CD14-positive monocyte (primary cell): ENCODE measurements around the gene SLC12A8. TPM values are rescaled to one million over a fixed set of nuclear protein-coding genes. Genes with fewer than 3 reads are reported as not detected.
A peak's percentile ranks its signal among the peaks of the same experiment; 100 is the strongest.

ENCODE experiments used
- DNase-seq, 3 donors: peaks; one replicate each; pipeline ENCODE4 v3.0.0-alpha.2; 2011 to 2022
- H2AFZ ChIP-seq: 2 replicates; pipeline ENCODE4 v1.6.0; 2012; ENCODE audit warnings: mild to moderate bottlenecking, low read depth, low read length, inconsistent platforms; ENCODE audit not compliant: insufficient read depth, poor library complexity, severe bottlenecking
- H3K27ac ChIP-seq, 2 donors: 1 replicate in 1 of 2; 2 replicates in 1 of 2; pipeline ENCODE4 v1.5.1; 2012 to 2013; ENCODE audit warnings: low read length in 2 of 2, control low read depth in 1 of 2, inconsistent platforms in 1 of 2, low read depth in 1 of 2, mild to moderate bottlenecking in 1 of 2
- H3K27me3 ChIP-seq, 2 donors: one replicate each; pipeline versions ENCODE4 v1.6.0 to v1.6.1; 2011 to 2013; ENCODE audit warnings: low read length in 2 of 2; ENCODE audit not compliant: control insufficient read depth in 2 of 2, insufficient read depth in 2 of 2
- H3K36me3 ChIP-seq, 2 donors: replicated peaks in 1 of 2; 1 replicate in 1 of 2; 2 replicates in 1 of 2; pipeline versions ENCODE4 v1.5.1 to v1.6.1; 2012 to 2013; ENCODE audit warnings: low read length in 2 of 2, control low read depth in 1 of 2, inconsistent platforms in 1 of 2, mild to moderate bottlenecking in 1 of 2; ENCODE audit not compliant: insufficient read depth in 2 of 2, control insufficient read depth in 1 of 2
- H3K4me1 ChIP-seq, 2 donors: 1 replicate in 1 of 2; 2 replicates in 1 of 2; pipeline versions ENCODE4 v1.5.1 to v1.6.1; 2012 to 2013; ENCODE audit warnings: low read length in 2 of 2, control low read depth in 1 of 2, inconsistent platforms in 1 of 2, mild to moderate bottlenecking in 1 of 2, moderate library complexity in 1 of 2; ENCODE audit not compliant: insufficient read depth in 2 of 2, control insufficient read depth in 1 of 2
- H3K4me2 ChIP-seq: replicated peaks from 2 replicates; pipeline ENCODE3; 2012; ENCODE audit warnings: low read length, moderate library complexity, mild to moderate bottlenecking; ENCODE audit not compliant: poor library complexity, severe bottlenecking; ENCODE audit errors: extremely low read depth
- H3K4me3 ChIP-seq, 3 experiments: fragments of 200-600 bp in 1 of 3; sonication (generic) in 1 of 3; replicated peaks in 1 of 3; 1 replicate in 2 of 3; 2 replicates in 1 of 3; pipeline ENCODE4 v1.5.1; 2011 to 2013; ENCODE audit warnings: low read length in 3 of 3, mild to moderate bottlenecking in 3 of 3, control low read depth in 2 of 3, low read depth in 2 of 3, inconsistent platforms in 1 of 3, moderate library complexity in 1 of 3
- H3K79me2 ChIP-seq: 2 replicates; pipeline ENCODE4 v1.6.0; 2012; ENCODE audit warnings: mild to moderate bottlenecking, control low read depth, inconsistent platforms, low read length, moderate library complexity; ENCODE audit not compliant: insufficient read depth
- H3K9ac ChIP-seq: 2 replicates; pipeline ENCODE4 v1.6.0; 2017; ENCODE audit warnings: low read length, mild to moderate bottlenecking; ENCODE audit not compliant: insufficient read depth, poor library complexity, severe bottlenecking
- H3K9me3 ChIP-seq, 2 donors: replicated peaks in 1 of 2; 1 replicate in 1 of 2; 2 replicates in 1 of 2; pipeline versions ENCODE4 v1.5.1 to v1.6.1; 2012 to 2013; ENCODE audit warnings: low read length in 2 of 2, control low read depth in 1 of 2; ENCODE audit not compliant: control insufficient read depth in 1 of 2, insufficient read depth in 1 of 2
- H4K20me1 ChIP-seq: 2 replicates; pipeline ENCODE4 v1.6.0; 2012; ENCODE audit warnings: mild to moderate bottlenecking, low read length, control low read depth, moderate library complexity; ENCODE audit not compliant: insufficient read depth
- H3K27ac Mint-ChIP-seq, 7 donors: one replicate each; pipeline ENCODE4 v1.8.0; 2020; ENCODE audit warnings: mild to moderate bottlenecking in 7 of 7, mixed read lengths in 7 of 7, moderate library complexity in 6 of 7, inconsistent platforms in 2 of 7
- H3K27me3 Mint-ChIP-seq, 3 donors: one replicate each; pipeline ENCODE4 v1.8.0; 2021 to 2022; ENCODE audit warnings: low read depth in 3 of 3, mild to moderate bottlenecking in 3 of 3, mixed read lengths in 3 of 3, moderate library complexity in 3 of 3, inconsistent platforms in 1 of 3
- H3K36me3 Mint-ChIP-seq, 2 donors: one replicate each; pipeline ENCODE4 v1.8.0; 2020; ENCODE audit warnings: mixed read lengths in 2 of 2, inconsistent platforms in 1 of 2, mild to moderate bottlenecking in 1 of 2
- H3K4me1 Mint-ChIP-seq: one replicate; pipeline ENCODE4 v1.8.0; 2020; ENCODE audit warnings: mild to moderate bottlenecking, mixed read lengths
- H3K4me3 Mint-ChIP-seq, 2 donors: one replicate each; pipeline ENCODE4 v1.8.0; 2020; ENCODE audit warnings: mild to moderate bottlenecking in 2 of 2, mixed read lengths in 2 of 2, moderate library complexity in 1 of 2
- H3K9me3 Mint-ChIP-seq, 7 donors: one replicate each; pipeline ENCODE4 v1.8.0; 2020 to 2022; ENCODE audit warnings: mixed read lengths in 7 of 7, mild to moderate bottlenecking in 6 of 7, moderate library complexity in 6 of 7, inconsistent platforms in 2 of 7
- CTCF ChIP-seq: fragments of 200-600 bp; IDR thresholded peaks from one replicate; pipeline ENCODE4 v1.8.0; 2022; ENCODE audit warnings: antibody characterized with exemption, mild to moderate bottlenecking
- WGBS: methylation state at CpG from one replicate; pipeline ENCODE4 v1.1.5; 2013; ENCODE audit warnings: missing lambda C conversion rate; ENCODE audit not compliant: insufficient coverage; 5-methylcytosine and 5-hydroxymethylcytosine counted together
- intact Hi-C, 2 donors: fragments of 100-400 bp; cut with micrococcal nuclease; formaldehyde crosslinking; loops; one replicate each; pipeline versions ENCODE4 v1.15.0 to v1.15.1; 2023
- polyA plus RNA-seq, 3 donors: library from polyadenylated mRNA; depleted of rRNA in 1 of 3; unstranded in 2 of 3; stranded (reverse) in 1 of 3; fragments of 300-500 nt in 2 of 3; fragments of >200 nt in 1 of 3; fragmentation: Illumina TruSeq in 2 of 3; gene quantifications; 1 replicate in 2 of 3; 2 replicates in 1 of 3; pipeline ENCODE4 v1.2.3, GENCODE V29; 2012 to 2021

Gene SLC12A8
- polyA plus RNA-seq, 3 donors: 0.23 to 0.46 (median 0.35) TPM

- Histone ChIP-seq H2AFZ (peak overlapping the region; percentile 26), H3K27me3 (no peaks in the 10 kb centered on the region), H3K36me3 (no peaks in the 10 kb centered on the region), H3K79me2 (no peaks in the 10 kb centered on the region), H3K4me1 (peaks cover 16 to 21% of the 10 kb centered on the region in 2 donors), H4K20me1 (no peaks in the 10 kb centered on the region), H3K9me3 (no peaks in the 10 kb centered on the region), H3K4me2 (no peak overlapping the region), H3K4me3 (no peak overlapping the region), H3K27ac (no peak overlapping the region), H3K9ac (no peak overlapping the region)
- no peak for DNase-seq
- Mint-ChIP-seq H3K27me3 (peaks cover 1 to 6% (median 2%) of the 10 kb centered on the region in 3 donors), H3K9me3 (peaks cover 3 to 12% (median 5%) of the 10 kb centered on the region in 7 donors), H3K4me3 (no peak overlapping the region), H3K4me1 (peaks cover 27% of the 10 kb centered on the region), H3K36me3 (no peaks in the 10 kb centered on the region), H3K27ac (peak overlapping the region in 1 of 7 donors; percentile 7)
- no peak for TF ChIP-seq CTCF
- WGBS: 92% methylated on average over 4 of the region's 4 CpGs
- intact Hi-C loops: no loop called here
Observed at GRCh38 chr3:125168711-125169393, 43.7 kb downstream of the SLC12A8 start.

- Histone ChIP-seq H3K4me1 (peaks cover 37 to 42% of the 10 kb centered on the region in 2 donors), H3K79me2 (no peaks in the 10 kb centered on the region), H4K20me1 (no peaks in the 10 kb centered on the region), H3K9me3 (no peaks in the 10 kb centered on the region), H3K9ac (no peak overlapping the region), H3K36me3 (no peaks in the 10 kb centered on the region), H2AFZ (no peak overlapping the region), H3K27me3 (no peaks in the 10 kb centered on the region), H3K4me3 (no peak overlapping the region), H3K4me2 (no peak overlapping the region), H3K27ac (no peak overlapping the region)
- DNase-seq: no peak
- Mint-ChIP-seq H3K9me3 (peaks cover 0 to 4% (median 0%) of the 10 kb centered on the region in 7 donors), H3K27me3 (peaks cover 1 to 6% (median 2%) of the 10 kb centered on the region in 3 donors), H3K4me1 (peaks cover 44% of the 10 kb centered on the region), H3K4me3 (no peak overlapping the region), H3K36me3 (peaks cover 0 to 2% of the 10 kb centered on the region in 2 donors), H3K27ac (no peak overlapping the region)
- TF ChIP-seq CTCF: no peak
- no CpG with 5 or more reads among the region's 13 CpGs for WGBS
- intact Hi-C loops: no loop called here
Observed at GRCh38 chr3:125166599-125167136, 45.9 kb downstream of the SLC12A8 start.
